Stomach (tissue), 9 donors: ENCODE measurements around the gene GAK. TPM values are rescaled to one million over a fixed set of nuclear protein-coding genes. Genes with fewer than 3 reads are reported as not detected.
A peak's percentile ranks its signal among the peaks of the same experiment; 100 is the strongest.

Experiments
- DNase-seq, 2 donors: peaks; one replicate each; pipeline versions ENCODE4 v3.0.0 to v3.0.0-alpha.2; 2013 to 2019
- H3K27ac ChIP-seq, 5 donors: fragments of 200-600 bp in 4 of 5; sonication (generic) in 4 of 5; one replicate each; pipeline ENCODE4 v1.5.1; 2013 to 2019; ENCODE audit warnings: mild to moderate bottlenecking in 1 of 5, moderate library complexity in 1 of 5
- H3K27me3 ChIP-seq, 3 donors: fragments of 200-600 bp; sonication (generic); one replicate each; pipeline ENCODE4 v1.5.1; 2017 to 2019; ENCODE audit warnings: mixed run types in 1 of 3
- H3K36me3 ChIP-seq, 4 donors: fragments of 200-600 bp; sonication (generic); 1 replicate in 3 of 4; 2 replicates in 1 of 4; pipeline ENCODE4 v1.5.1; 2016 to 2019
- H3K4me1 ChIP-seq, 4 donors: fragments of 200-600 bp; sonication (generic); one replicate each; pipeline ENCODE4 v1.5.1; 2016 to 2019
- H3K4me3 ChIP-seq, 4 donors: fragments of 200-600 bp; sonication (generic) in 3 of 4; one replicate each; pipeline ENCODE4 v1.5.1; 2016 to 2019; ENCODE audit warnings: mild to moderate bottlenecking in 1 of 4
- H3K9me3 ChIP-seq, 4 donors: fragments of 200-600 bp; sonication (generic); one replicate each; pipeline ENCODE4 v1.5.1; 2016 to 2019
- CTCF ChIP-seq, 7 experiments: fragments of 450-650 bp in 4 of 7; fragments of 200-600 bp in 3 of 7; sonication (generic) in 3 of 7; IDR thresholded peaks; one replicate each; pipeline ENCODE4 v1.5.1; 2016 to 2019; ENCODE audit warnings: antibody characterized with exemption in 7 of 7, control low read depth in 2 of 7, mild to moderate bottlenecking in 1 of 7
- EP300 ChIP-seq: sonication (generic); formaldehyde crosslinking; IDR thresholded peaks from one replicate; pipeline ENCODE4 v1.6.1; 2017; ENCODE audit warnings: antibody characterized with exemption
- POLR2A ChIP-seq, 4 donors: fragments of 450-650 bp; IDR thresholded peaks; one replicate each; pipeline ENCODE4 v1.6.1; 2016; ENCODE audit warnings: antibody characterized with exemption in 4 of 4, control low read depth in 2 of 4, mild to moderate bottlenecking in 1 of 4, moderate library complexity in 1 of 4
- POLR2AphosphoS5 ChIP-seq, 3 donors: sonication (generic); formaldehyde crosslinking; IDR thresholded peaks; one replicate each; pipeline ENCODE4 v1.6.1; 2016; ENCODE audit warnings: antibody characterized with exemption in 3 of 3
- WGBS, 5 donors: extraction: QIAGEN DNeasy Blood & Tissue Kit in 3 of 5; methylation state at CpG; one replicate each; pipeline versions ENCODE4 v1.1.5 to v1.1.7; 2013 to 2018; 5-methylcytosine and 5-hydroxymethylcytosine counted together
- intact Hi-C: fragments of 100-400 bp; cut with DNase I; formaldehyde crosslinking; loops from one replicate; pipeline ENCODE4 v1.15.1; 2023; ENCODE audit warnings: low total_unique reads
- polyA plus RNA-seq, 3 donors: library from polyadenylated mRNA; stranded (reverse); fragments of 200-250 nt; gene quantifications; one replicate each; pipeline ENCODE4 v1.2.3, GENCODE V29; 2013
- total RNA-seq, 5 donors: library from RNA; depleted of rRNA; stranded (reverse); fragments of >200 nt; gene quantifications; one replicate each; pipeline versions ENCODE4 v1.1.0 to v1.2.3, GENCODE V29; 2014 to 2016
- donor health status: healthy with polysubstance abuse.
- donor health status: Bipolar disorder and iron deficiency.
- donor health status: healthy.

The GAK gene
- total and polyA plus RNA-seq, 8 donors, result 71.8 to 503 (median 157) TPM

DNA sequence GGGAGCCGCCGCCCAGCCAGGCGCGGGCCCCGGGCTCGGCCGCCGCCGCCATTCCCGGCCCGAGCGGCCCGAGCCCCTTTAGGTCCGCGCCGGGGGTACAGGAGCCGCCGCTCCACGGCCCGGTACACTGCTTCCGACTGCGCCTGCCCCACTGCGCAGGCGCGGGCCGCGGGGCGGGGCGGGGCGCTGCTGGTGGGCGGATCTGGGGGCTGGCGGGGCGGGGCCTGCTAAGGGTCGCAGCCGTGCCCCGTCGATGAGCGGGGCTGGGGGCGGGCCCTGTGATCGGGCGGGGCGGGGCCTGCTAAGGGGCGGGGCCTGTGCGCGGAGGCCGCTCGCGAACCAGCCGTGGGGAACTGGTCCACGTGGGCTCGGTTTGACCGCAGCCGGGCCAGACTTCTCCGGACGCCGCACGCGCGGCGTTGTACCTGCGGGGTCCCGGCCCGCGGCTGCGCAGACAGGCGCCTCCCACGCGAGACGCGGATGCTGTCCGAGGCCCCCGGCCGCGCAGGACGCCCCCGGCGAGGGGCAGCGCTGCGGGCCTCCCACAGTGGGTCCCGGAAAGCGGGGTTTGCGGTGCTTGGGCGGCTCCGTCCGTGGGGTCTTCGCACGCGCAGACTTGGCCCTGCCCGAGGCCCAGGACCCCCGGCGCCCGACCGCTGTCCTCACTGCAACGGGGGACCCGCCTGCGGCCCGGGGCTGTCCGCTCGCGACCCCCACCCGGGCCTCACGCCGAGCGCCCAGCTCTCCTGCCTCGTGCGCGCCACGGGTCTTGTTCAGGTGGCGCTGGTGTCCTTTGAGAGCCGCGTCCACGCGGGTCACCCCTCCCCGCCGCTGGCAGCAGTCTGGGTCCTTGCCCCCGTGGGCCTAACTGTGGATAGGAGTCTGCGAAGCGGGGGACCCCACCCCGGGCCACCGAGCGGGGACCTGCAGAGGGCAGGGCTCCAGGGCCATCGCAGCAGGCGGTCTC lies 41.6 kb upstream of the GAK start, which contains the start of gene DGKQ:
DGKQ (minus strand) TSS at position 139 of the 967 bp plus-strand sequence; CDS start at position 52, 87 bp downstream.
- intact Hi-C loops, result loop anchor here (5.0 kb wide), 1 partner anchor 36 kb away; no protein-coding TSS in a partner anchor
- peak; percentile 90 to 94 for DNase-seq
- Histone ChIP-seq H3K4me3 (peak within 1 kb of the TSS; percentile 75 to 98 (median 78)), H3K36me3 (no peaks in the 10 kb centered on the region), H3K27me3 (peaks cover 0 to 4% (median 0%) of the 10 kb centered on the region in 3 donors), H3K4me1 (peaks cover 27 to 46% (median 38%) of the 10 kb centered on the region in 4 donors), H3K9me3 (no peaks in the 10 kb centered on the region), H3K27ac (peak within 1 kb of the TSS in 3 of 5 donors; percentile 43 to 76 (median 58))
- no peak for TF ChIP-seq POLR2AphosphoS5 (IDR thresholded peaks at IDR 0.05)
- no peak for TF ChIP-seq EP300
- no peak for TF ChIP-seq CTCF (IDR thresholded peaks at IDR 0.05)
- no peak for TF ChIP-seq POLR2A (IDR thresholded peaks at IDR 0.05)
- WGBS, 5 donors, result 25 to 65% (median 33%) methylated on average over 24 to 120 of the region's 123 CpGs

GRCh38 chr4:972651-973424 lies 40.7 kb upstream of the GAK start:
- intact Hi-C loops, result loop anchor here (5.0 kb wide), 1 partner anchor 36 kb away; no protein-coding TSS in a partner anchor

DNA sequence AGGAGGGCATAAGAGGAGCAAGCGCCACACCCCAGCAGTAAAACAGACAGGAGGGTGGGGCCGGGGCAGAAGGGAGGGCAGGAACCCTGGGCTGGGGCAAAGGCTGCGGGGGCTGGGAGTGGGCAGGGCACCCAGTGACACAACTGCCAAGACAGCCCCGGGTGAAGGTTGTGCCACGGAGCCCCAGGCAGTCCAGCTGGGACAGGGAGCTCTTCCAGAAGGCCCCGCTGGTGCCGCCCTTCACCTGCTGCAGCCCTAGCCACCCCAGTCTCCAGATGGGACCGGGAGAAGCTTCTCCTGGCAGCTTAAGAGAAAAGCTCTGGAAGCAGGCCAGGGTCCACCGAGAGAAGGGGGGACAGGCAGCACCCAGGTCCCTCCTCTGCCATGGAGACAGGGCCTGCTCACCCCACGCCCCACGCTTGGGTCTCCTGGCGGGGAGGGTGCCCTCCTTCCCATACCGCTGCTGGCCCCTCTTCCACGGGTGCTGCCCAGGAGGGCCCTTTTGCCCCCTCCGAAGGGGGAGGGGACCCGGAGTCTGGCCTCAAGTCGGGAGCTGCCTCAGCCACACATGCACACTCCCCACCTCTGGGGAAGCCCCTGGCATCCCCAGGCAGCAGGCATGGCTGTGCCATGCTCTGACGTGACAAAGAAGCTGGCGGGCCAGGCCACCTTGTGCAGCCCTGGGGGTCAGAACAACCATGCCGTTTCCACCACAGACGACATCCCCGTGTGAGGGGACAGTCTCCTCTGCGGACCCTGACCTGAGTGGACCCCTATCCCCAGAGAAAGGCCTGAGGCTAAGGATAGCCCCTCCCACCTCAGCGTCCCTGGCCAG lies 39.8 kb upstream of the GAK start:
- Histone ChIP-seq H3K4me1 (peaks cover 39 to 59% (median 53%) of the 10 kb centered on the region in 4 donors), H3K36me3 (peaks cover 0 to 6% (median 5%) of the 10 kb centered on the region in 4 donors), H3K27me3 (peaks cover 0 to 16% (median 0%) of the 10 kb centered on the region in 3 donors), H3K9me3 (no peaks in the 10 kb centered on the region), H3K4me3 (peak overlapping the region; percentile 75 to 98 (median 78)), H3K27ac (peak overlapping the region in 1 of 5 donors; percentile 58)
- WGBS, 5 donors, result 32 to 52% (median 41%) methylated on average over 9 to 24 of the region's 24 CpGs
- DNase-seq, result peak in 1 of 2 donors; percentile 74
- intact Hi-C loops, result loop anchor here (5.0 kb wide), 1 partner anchor 35 kb away; no protein-coding TSS in a partner anchor
- TF ChIP-seq CTCF (IDR thresholded peaks at IDR 0.05) (no peak), POLR2AphosphoS5 (IDR thresholded peaks at IDR 0.05) (no peak), POLR2A (IDR thresholded peaks at IDR 0.05) (no peak), EP300 (no peak)

More at GRCh38 chr4:972651-973424, 40.7 kb upstream of the GAK start:
- Histone ChIP-seq H3K4me3 (peak overlapping the region; percentile 75 to 98 (median 78)), H3K4me1 (peaks cover 35 to 55% (median 47%) of the 10 kb centered on the region in 4 donors), H3K27me3 (peaks cover 0 to 13% (median 0%) of the 10 kb centered on the region in 3 donors), H3K27ac (peak overlapping the region in 3 of 5 donors; percentile 43 to 76 (median 58)), H3K9me3 (no peaks in the 10 kb centered on the region), H3K36me3 (no peaks in the 10 kb centered on the region)
- no peak for TF ChIP-seq POLR2AphosphoS5 (IDR thresholded peaks at IDR 0.05)
- no peak for TF ChIP-seq POLR2A (IDR thresholded peaks at IDR 0.05)
- DNase-seq, result peak; percentile 39 to 64
- 0 to 2% (median 1%) methylated on average over 10 to 65 of the region's 65 CpGs for WGBS, 5 donors

GRCh38 chr4:970854-971520 lies 38.9 kb upstream of the GAK start:
- Histone ChIP-seq H3K4me1 (peaks cover 39 to 59% (median 53%) of the 10 kb centered on the region in 4 donors), H3K9me3 (no peaks in the 10 kb centered on the region), H3K4me3 (no peak overlapping the region), H3K36me3 (peaks cover 7 to 15% (median 14%) of the 10 kb centered on the region in 4 donors), H3K27ac (no peak overlapping the region), H3K27me3 (peaks cover 0 to 16% (median 0%) of the 10 kb centered on the region in 3 donors)
- no peak for DNase-seq
- intact Hi-C loops, result loop anchor here (5.0 kb wide), 1 partner anchor 34 kb away; no protein-coding TSS in a partner anchor
- 73 to 85% (median 81%) methylated on average over 16 to 17 of the region's 17 CpGs for WGBS, 5 donors
- TF ChIP-seq CTCF (IDR thresholded peaks at IDR 0.05), result no peak
- TF ChIP-seq POLR2A (IDR thresholded peaks at IDR 0.05), result no peak
